Peyer's patch (tissue), 4 donors: Measurements from ENCODE around the gene LIPM. TPM values are rescaled to one million over a fixed set of nuclear protein-coding genes. Genes with fewer than 3 reads are reported as not detected.

Experiments used
- DNase-seq, 3 donors: peaks; one replicate each; pipeline ENCODE4 v3.0.0-alpha.2; 2017 to 2019
- H3K27ac ChIP-seq, 4 donors: fragments of 200-600 bp; sonication (generic); one replicate each; pipeline ENCODE4 v1.5.1; 2016 to 2019
- H3K27me3 ChIP-seq, 2 donors: fragments of 200-600 bp; sonication (generic); one replicate each; pipeline ENCODE4 v1.5.1; 2019
- H3K36me3 ChIP-seq, 3 donors: fragments of 200-600 bp; sonication (generic); one replicate each; pipeline ENCODE4 v1.5.1; 2016 to 2019
- H3K4me1 ChIP-seq, 4 donors: fragments of 200-600 bp; sonication (generic); one replicate each; pipeline ENCODE4 v1.5.1; 2016 to 2019
- H3K4me3 ChIP-seq, 4 donors: fragments of 200-600 bp; sonication (generic); 1 replicate in 3 of 4; 2 replicates in 1 of 4; pipeline ENCODE4 v1.5.1; 2016 to 2019; ENCODE audit warnings: mild to moderate bottlenecking in 1 of 4
- H3K9me3 ChIP-seq, 4 donors: fragments of 200-600 bp; sonication (generic); one replicate each; pipeline ENCODE4 v1.5.1; 2016 to 2019; ENCODE audit warnings: mild to moderate bottlenecking in 1 of 4
- POLR2A ChIP-seq, 2 donors: fragments of 450-650 bp; IDR thresholded peaks; one replicate each; pipeline ENCODE4 v1.5.1; 2017; ENCODE audit warnings: antibody characterized with exemption in 2 of 2, mild to moderate bottlenecking in 2 of 2, moderate library complexity in 2 of 2
- total RNA-seq, 4 donors: library from RNA; depleted of rRNA; stranded (reverse); fragments of >200 nt; gene quantifications; one replicate each; pipeline ENCODE4 v1.1.0, GENCODE V29; 2016
- TF ChIP-seq, protein P1 (sequence below), 6 experiments: fragments of 450-650 bp in 4 of 6; fragments of 200-600 bp in 2 of 6; sonication (generic) in 1 of 6; IDR thresholded peaks; one replicate each; pipeline ENCODE4 v1.5.1; 2017 to 2019; ENCODE audit warnings: antibody characterized with exemption in 6 of 6, mild to moderate bottlenecking in 3 of 6, moderate library complexity in 1 of 6

Gene LIPM
- total RNA-seq, 4 donors from 2014 or later = not detected

GRCh38 chr10:88840104-88840503, 37.6 kb downstream of the LIPM start:
- Histone ChIP-seq H3K4me3 (no peak overlapping the region), H3K36me3 (no peaks in the 10 kb centered on the region), H3K27ac (no peak overlapping the region), H3K4me1 (no peaks in the 10 kb centered on the region), H3K9me3 (no peaks in the 10 kb centered on the region), H3K27me3 (no peaks in the 10 kb centered on the region)
- TF ChIP-seq, protein P1, sequence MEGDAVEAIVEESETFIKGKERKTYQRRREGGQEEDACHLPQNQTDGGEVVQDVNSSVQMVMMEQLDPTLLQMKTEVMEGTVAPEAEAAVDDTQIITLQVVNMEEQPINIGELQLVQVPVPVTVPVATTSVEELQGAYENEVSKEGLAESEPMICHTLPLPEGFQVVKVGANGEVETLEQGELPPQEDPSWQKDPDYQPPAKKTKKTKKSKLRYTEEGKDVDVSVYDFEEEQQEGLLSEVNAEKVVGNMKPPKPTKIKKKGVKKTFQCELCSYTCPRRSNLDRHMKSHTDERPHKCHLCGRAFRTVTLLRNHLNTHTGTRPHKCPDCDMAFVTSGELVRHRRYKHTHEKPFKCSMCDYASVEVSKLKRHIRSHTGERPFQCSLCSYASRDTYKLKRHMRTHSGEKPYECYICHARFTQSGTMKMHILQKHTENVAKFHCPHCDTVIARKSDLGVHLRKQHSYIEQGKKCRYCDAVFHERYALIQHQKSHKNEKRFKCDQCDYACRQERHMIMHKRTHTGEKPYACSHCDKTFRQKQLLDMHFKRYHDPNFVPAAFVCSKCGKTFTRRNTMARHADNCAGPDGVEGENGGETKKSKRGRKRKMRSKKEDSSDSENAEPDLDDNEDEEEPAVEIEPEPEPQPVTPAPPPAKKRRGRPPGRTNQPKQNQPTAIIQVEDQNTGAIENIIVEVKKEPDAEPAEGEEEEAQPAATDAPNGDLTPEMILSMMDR (IDR thresholded peaks at IDR 0.05) = no peak
- DNase-seq = no peak

- no peak overlapping the region for H3K4me3 ChIP-seq
- H3K27ac ChIP-seq = no peak overlapping the region
These were observed 38.4 kb downstream of the LIPM start for GRCh38 chr10:88840881-88841280.

GRCh38 chr10:88841316-88842111, 39.0 kb downstream of the LIPM start:
- H3K4me3 ChIP-seq = no peak overlapping the region
- no peaks in the 10 kb centered on the region for H3K4me1 ChIP-seq
- H3K9me3 ChIP-seq = no peaks in the 10 kb centered on the region
- H3K27me3 ChIP-seq = no peaks in the 10 kb centered on the region
- H3K36me3 ChIP-seq = no peaks in the 10 kb centered on the region
- no peak overlapping the region for H3K27ac ChIP-seq
- DNase-seq = no peak
- TF ChIP-seq, protein P1 (IDR thresholded peaks at IDR 0.05) = no peak
- no peak for TF ChIP-seq POLR2A (IDR thresholded peaks at IDR 0.05)

More at GRCh38 chr10:88840881-88841280, 38.4 kb downstream of the LIPM start:
- no peak for TF ChIP-seq POLR2A (IDR thresholded peaks at IDR 0.05)
- H3K9me3 ChIP-seq = no peaks in the 10 kb centered on the region
- H3K27me3 ChIP-seq = no peaks in the 10 kb centered on the region
- DNase-seq = no peak
- no peaks in the 10 kb centered on the region for H3K36me3 ChIP-seq
- H3K4me1 ChIP-seq = no peaks in the 10 kb centered on the region

- no peak for DNase-seq
- H3K36me3 ChIP-seq = no peaks in the 10 kb centered on the region
- H3K4me3 ChIP-seq = no peak overlapping the region
- H3K9me3 ChIP-seq = no peaks in the 10 kb centered on the region
- no peak overlapping the region for H3K27ac ChIP-seq
- no peak for TF ChIP-seq POLR2A (IDR thresholded peaks at IDR 0.05)
- TF ChIP-seq, protein P1 (IDR thresholded peaks at IDR 0.05) = no peak
- H3K27me3 ChIP-seq = no peaks in the 10 kb centered on the region
- no peaks in the 10 kb centered on the region for H3K4me1 ChIP-seq
These were observed 40.6 kb downstream of the LIPM start for GRCh38 chr10:88843171-88843570.

DNA sequence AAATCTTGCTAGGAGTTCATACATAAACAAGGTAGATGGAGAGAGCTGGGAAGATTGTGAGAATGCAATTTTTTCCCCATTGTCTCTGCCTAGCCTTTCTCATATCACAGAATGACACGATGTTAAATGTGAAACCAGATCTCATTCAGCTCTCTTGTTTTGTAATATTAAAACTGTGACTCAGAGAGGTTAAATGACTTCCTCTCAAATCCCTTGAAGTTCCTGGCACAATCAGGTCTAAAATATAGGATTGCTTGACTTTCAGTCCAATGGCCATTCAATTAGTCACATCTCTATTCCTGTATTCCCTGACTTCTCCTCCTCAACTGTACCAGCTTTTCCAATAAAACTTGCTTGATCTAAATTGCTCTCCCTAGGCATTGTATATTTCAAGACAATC, 46.0 kb downstream of the LIPM start:
- H3K4me1 ChIP-seq = peaks cover 0 to 6% (median 0%) of the 10 kb centered on the region in 4 donors
- H3K27me3 ChIP-seq = no peaks in the 10 kb centered on the region
- H3K36me3 ChIP-seq = no peaks in the 10 kb centered on the region
- TF ChIP-seq, protein P1 (IDR thresholded peaks at IDR 0.05) = no peak
- no peak for TF ChIP-seq POLR2A (IDR thresholded peaks at IDR 0.05)
- H3K9me3 ChIP-seq = no peaks in the 10 kb centered on the region
- no peak overlapping the region for H3K27ac ChIP-seq
- no peak for DNase-seq
- H3K4me3 ChIP-seq = no peak overlapping the region

- H3K4me3 ChIP-seq = no peak overlapping the region
- DNase-seq = no peak
- H3K4me1 ChIP-seq = peaks cover 0 to 6% (median 0%) of the 10 kb centered on the region in 4 donors
- TF ChIP-seq POLR2A (IDR thresholded peaks at IDR 0.05) = no peak
- TF ChIP-seq, protein P1 (IDR thresholded peaks at IDR 0.05) = no peak
- no peak overlapping the region for H3K27ac ChIP-seq
- no peaks in the 10 kb centered on the region for H3K36me3 ChIP-seq
- no peaks in the 10 kb centered on the region for H3K9me3 ChIP-seq
- H3K27me3 ChIP-seq = no peaks in the 10 kb centered on the region
These were observed 46.7 kb downstream of the LIPM start for GRCh38 chr10:88849234-88849633.
